GM12878 (cell line): Measurements from ENCODE around the gene FHL3. TPM values are rescaled to one million over a fixed set of nuclear protein-coding genes. Genes with fewer than 3 reads are reported as not detected.

ENCODE experiments used
- BCLAF1 ChIP-seq: fragments of 450-650 bp; IDR thresholded peaks from 2 replicates; pipeline ENCODE4 v1.6.1; 2017; ENCODE audit warnings: antibody characterized with exemption, mild to moderate bottlenecking, moderate library complexity
- BRCA1 ChIP-seq: IDR thresholded peaks from 2 replicates; pipeline ENCODE4 v1.6.1; 2011; ENCODE audit warnings: low read depth, low read length, improper control_type of control experiment
- CBX5 ChIP-seq: sonication (generic); IDR thresholded peaks from 2 replicates; pipeline ENCODE4 v1.6.1; 2016; ENCODE audit warnings: low read depth, moderate library complexity, mild to moderate bottlenecking, inconsistent platforms
- CHD1 ChIP-seq: IDR thresholded peaks from 2 replicates; pipeline ENCODE4 v1.6.1; 2012; ENCODE audit warnings: low read depth, low read length, improper control_type of control experiment
- CTCF ChIP-seq, 3 experiments: IDR thresholded peaks in 2 of 3; conservative IDR thresholded peaks in 1 of 3; 2 replicates each; pipeline ENCODE4 v1.5.1; 2011; ENCODE audit warnings: low read depth in 3 of 3, low read length in 3 of 3, mild to moderate bottlenecking in 3 of 3, control low read depth in 2 of 3, moderate library complexity in 2 of 3, inconsistent platforms in 1 of 3, mixed read lengths in 1 of 3; ENCODE audit not compliant: control insufficient read depth in 2 of 3, insufficient read depth in 1 of 3; ENCODE audit errors: extremely low read depth in 1 of 3
- EGR1 ChIP-seq, 2 experiments: IDR thresholded peaks; 1 replicate in 1 of 2; 2 replicates in 1 of 2; pipeline ENCODE4 v1.6.1; 2011 to 2012; ENCODE audit warnings: low read depth in 2 of 2, low read length in 2 of 2, borderline replicate concordance in 1 of 2, mild to moderate bottlenecking in 1 of 2, moderate library complexity in 1 of 2
- ESRRA ChIP-seq: IDR thresholded peaks from 2 replicates; pipeline ENCODE4 v1.6.1; 2012; ENCODE audit warnings: mild to moderate bottlenecking, low read length, improper control_type of control experiment
- GATAD2B ChIP-seq: fragments of 450-650 bp; conservative IDR thresholded peaks from 2 replicates; pipeline ENCODE4 v1.6.1; 2017; ENCODE audit warnings: low read depth, mild to moderate bottlenecking, moderate library complexity
- HDAC2 ChIP-seq: fragments of 200-600 bp; sonication (generic); IDR thresholded peaks from 2 replicates; pipeline ENCODE4 v1.6.1; 2017
- MAX ChIP-seq: IDR thresholded peaks from 2 replicates; pipeline ENCODE4 v1.6.1; 2012; ENCODE audit warnings: low read depth, low read length, improper control_type of control experiment
- NBN ChIP-seq: fragments of 450-650 bp; IDR thresholded peaks from 2 replicates; pipeline ENCODE4 v1.6.1; 2016
- NFYB ChIP-seq: IDR thresholded peaks from 2 replicates; pipeline ENCODE4 v1.6.1; 2011; ENCODE audit warnings: low read depth, mild to moderate bottlenecking, low read length, improper control_type of control experiment, moderate library complexity; ENCODE audit not compliant: insufficient read depth
- NR2C1 ChIP-seq: fragments of 450-650 bp; IDR thresholded peaks from 2 replicates; pipeline ENCODE4 v1.6.1; 2017; ENCODE audit warnings: antibody characterized with exemption, mild to moderate bottlenecking, moderate library complexity
- NR2C2 ChIP-seq: IDR thresholded peaks from 2 replicates; pipeline ENCODE4 v1.6.1; 2011; ENCODE audit warnings: borderline replicate concordance, low read depth; ENCODE audit not compliant: control insufficient read depth, insufficient read length
- PAX8 ChIP-seq: fragments of 450-650 bp; IDR thresholded peaks from 2 replicates; pipeline ENCODE4 v1.6.1; 2017; ENCODE audit warnings: mild to moderate bottlenecking, moderate library complexity
- POLR2AphosphoS2 ChIP-seq: IDR thresholded peaks from 2 replicates; pipeline ENCODE4 v1.6.1; 2011; ENCODE audit warnings: low read depth, mild to moderate bottlenecking, low read length, improper control_type of control experiment, moderate library complexity
- RAD21 ChIP-seq: IDR thresholded peaks from 2 replicates; pipeline ENCODE4 v1.6.1; 2011; ENCODE audit warnings: mild to moderate bottlenecking, low read depth, low read length, moderate library complexity; ENCODE audit not compliant: insufficient read depth
- RB1 ChIP-seq: fragments of 450-650 bp; formaldehyde crosslinking; IDR thresholded peaks from 2 replicates; pipeline ENCODE4 v1.6.1; 2017; ENCODE audit warnings: mild to moderate bottlenecking, borderline replicate concordance
- RCOR1 ChIP-seq: conservative IDR thresholded peaks from 2 replicates; pipeline ENCODE4 v1.6.1; 2012; ENCODE audit warnings: low read depth, low read length, improper control_type of control experiment
- SIX5 ChIP-seq: IDR thresholded peaks from 2 replicates; pipeline ENCODE4 v1.6.1; 2011; ENCODE audit warnings: mild to moderate bottlenecking, low read depth, low read length, moderate library complexity; ENCODE audit not compliant: severe bottlenecking
- SP1 ChIP-seq: IDR thresholded peaks from one replicate; pipeline ENCODE4 v1.6.1; 2011; ENCODE audit warnings: low read depth, low read length
- SPI1 ChIP-seq: IDR thresholded peaks from 2 replicates; pipeline ENCODE4 v1.6.1; 2011; ENCODE audit warnings: low read depth, mild to moderate bottlenecking, low read length, moderate library complexity, borderline replicate concordance; ENCODE audit not compliant: insufficient read depth
- SREBF2 ChIP-seq: IDR thresholded peaks from 2 replicates; pipeline ENCODE4 v1.6.1; 2012; ENCODE audit warnings: mild to moderate bottlenecking, low read length
- STAT1 ChIP-seq: fragments of 450-650 bp; conservative IDR thresholded peaks from 2 replicates; pipeline ENCODE4 v1.6.1; 2014; ENCODE audit warnings: antibody characterized with exemption, mild to moderate bottlenecking
- SUPT20H ChIP-seq: IDR thresholded peaks from 2 replicates; pipeline ENCODE4 v1.6.1; 2011; ENCODE audit warnings: low read depth, mild to moderate bottlenecking, low read length, moderate library complexity, borderline replicate concordance; ENCODE audit not compliant: control insufficient read depth
- YBX1 ChIP-seq: fragments of 450-650 bp; IDR thresholded peaks from 2 replicates; pipeline ENCODE4 v1.6.1; 2016; ENCODE audit warnings: antibody characterized with exemption
- polyA plus RNA-seq, 11 experiments: library from polyadenylated mRNA; depleted of rRNA in 4 of 11; unstranded in 6 of 11; stranded (reverse) in 5 of 11; fragments of >200 nt; fragmentation: Nextera tagmentation in 4 of 11; fragmentation: Illumina TruSeq in 1 of 11; extraction: Ambion mirVana in 4 of 11; extraction: Trizol in 1 of 11; gene quantifications; 1 replicate in 1 of 11; 2 replicates in 10 of 11; pipeline versions ENCODE4 v1.2.1 to v1.2.3, GENCODE V29; 2011 to 2016; ENCODE audit warnings: inconsistent platforms in 2 of 11, missing spikeins in 2 of 11, low read depth in 1 of 11
- total RNA-seq, 4 experiments: library from RNA; depleted of rRNA in 3 of 4; stranded (reverse); fragments of >200 nt in 3 of 4; fragmentation: Illumina TruSeq in 1 of 4; extraction: Trizol in 1 of 4; gene quantifications; 2 replicates each; pipeline versions ENCODE4 v1.2.1 to v1.2.3, GENCODE V29; 2013 to 2021

FHL3 gene
- total and polyA plus RNA-seq, 10 of the 15 experiments (the other 5 are each of a cell fraction or from before 2014, with no cell fraction given): 0.26 to 13.9 (median 7.9) TPM

GRCh38 chr1:38029685-38030511 is 24.6 kb upstream of the FHL3 start (continued):
- TF ChIP-seq EGR1 (IDR thresholded peaks at IDR 0.05; ENCODE audit: borderline replicate concordance in 1 of 2, low read depth in 2 of 2, low read length in 2 of 2): 0 out of 3 replicates have a peak, but pooled peaks of 1 of the 2 experiments have one; percentile 15
- TF ChIP-seq BRCA1: no peak
- no peak for TF ChIP-seq RAD21
- no peak for TF ChIP-seq STAT1
- TF ChIP-seq ESRRA: no peak
- no peak for TF ChIP-seq RB1
- TF ChIP-seq SIX5: no peak
- no peak for TF ChIP-seq RCOR1
- no peak for TF ChIP-seq BCLAF1
- no peak for TF ChIP-seq SREBF2
- no peak for TF ChIP-seq SUPT20H
- no peak for TF ChIP-seq SP1
- no peak for TF ChIP-seq HDAC2
- no peak for TF ChIP-seq CHD1
- TF ChIP-seq NBN: peak; percentile 80; the same call in 1 of the 2 replicates
- no peak for TF ChIP-seq PAX8
- no peak for TF ChIP-seq NFYB
- TF ChIP-seq NR2C1: 0 out of 2 replicates have a peak, but pooled peaks have one; percentile 9
- TF ChIP-seq CBX5: no peak
- TF ChIP-seq CTCF (IDR thresholded peaks at IDR 0.05 in 2 of 3, conservative IDR thresholded peaks at IDR 0.05 in 1 of 3; ENCODE audit: control insufficient read depth in 2 of 3, extremely low read depth in 1 of 3, insufficient read depth in 1 of 3, low read depth in 3 of 3, low read length in 3 of 3): no peak
- TF ChIP-seq SPI1: peak; percentile 50; the same call in 1 of the 2 replicates
- TF ChIP-seq MAX: no peak
- TF ChIP-seq POLR2AphosphoS2: no peak
- peak; percentile 90 for TF ChIP-seq GATAD2B
- no peak for TF ChIP-seq YBX1
- TF ChIP-seq NR2C2: no peak
